ENCODE data around the gene HNRNPUL2.

- TF ChIP-seq CTCF (IDR thresholded peaks at IDR 0.05; ENCODE audit: poor library complexity, severe bottlenecking), result no peak
- TF ChIP-seq TAF1 (IDR thresholded peaks at IDR 0.05; ENCODE audit: low read depth), result no peak
- no peak for TF ChIP-seq REST (IDR thresholded peaks at IDR 0.05; ENCODE audit: borderline replicate concordance)
- TF ChIP-seq EP300 (conservative IDR thresholded peaks at IDR 0.05; ENCODE audit: poor library complexity, severe bottlenecking), result no peak
- TF ChIP-seq EZH2 (IDR thresholded peaks at IDR 0.05; ENCODE audit: borderline replicate concordance, insufficient read depth, low read length, poor library complexity, severe bottlenecking), result no peak
- peak; percentile 38 for TF ChIP-seq POLR2AphosphoS5 (IDR thresholded peaks at IDR 0.05)
- no peak for TF ChIP-seq RAD21 (conservative IDR thresholded peaks at IDR 0.05)
- TF ChIP-seq MXI1 (conservative IDR thresholded peaks at IDR 0.05; ENCODE audit: poor library complexity, severe bottlenecking), result no peak
Measured at GRCh38 chr11:62689421-62690183, 37.7 kb downstream of the HNRNPUL2 start, which contains the start of gene LRRN4CL.

Data from neural cell (in vitro differentiated cells).